ENCODE measurements around the gene GZMM.

Gene GZMM

GRCh38 chr19:531753-532560 is 11.9 kb upstream of the GZMM start, which contains the start of gene CDC34:
Gene CDC34, plus strand, starts transcription at chr19:531760. Its CDS starts 172 bp downstream, at chr19:531932.
- peak within 1 kb of the TSS; percentile 87 for H3K4me3 ChIP-seq (ENCODE audit: low read length)
- no peak for DNase-seq (ENCODE audit: low read depth)
- TF ChIP-seq, protein P1, sequence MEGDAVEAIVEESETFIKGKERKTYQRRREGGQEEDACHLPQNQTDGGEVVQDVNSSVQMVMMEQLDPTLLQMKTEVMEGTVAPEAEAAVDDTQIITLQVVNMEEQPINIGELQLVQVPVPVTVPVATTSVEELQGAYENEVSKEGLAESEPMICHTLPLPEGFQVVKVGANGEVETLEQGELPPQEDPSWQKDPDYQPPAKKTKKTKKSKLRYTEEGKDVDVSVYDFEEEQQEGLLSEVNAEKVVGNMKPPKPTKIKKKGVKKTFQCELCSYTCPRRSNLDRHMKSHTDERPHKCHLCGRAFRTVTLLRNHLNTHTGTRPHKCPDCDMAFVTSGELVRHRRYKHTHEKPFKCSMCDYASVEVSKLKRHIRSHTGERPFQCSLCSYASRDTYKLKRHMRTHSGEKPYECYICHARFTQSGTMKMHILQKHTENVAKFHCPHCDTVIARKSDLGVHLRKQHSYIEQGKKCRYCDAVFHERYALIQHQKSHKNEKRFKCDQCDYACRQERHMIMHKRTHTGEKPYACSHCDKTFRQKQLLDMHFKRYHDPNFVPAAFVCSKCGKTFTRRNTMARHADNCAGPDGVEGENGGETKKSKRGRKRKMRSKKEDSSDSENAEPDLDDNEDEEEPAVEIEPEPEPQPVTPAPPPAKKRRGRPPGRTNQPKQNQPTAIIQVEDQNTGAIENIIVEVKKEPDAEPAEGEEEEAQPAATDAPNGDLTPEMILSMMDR (conservative IDR thresholded peaks at IDR 0.05; ENCODE audit: low read depth, low read length) = no peak

DNA sequence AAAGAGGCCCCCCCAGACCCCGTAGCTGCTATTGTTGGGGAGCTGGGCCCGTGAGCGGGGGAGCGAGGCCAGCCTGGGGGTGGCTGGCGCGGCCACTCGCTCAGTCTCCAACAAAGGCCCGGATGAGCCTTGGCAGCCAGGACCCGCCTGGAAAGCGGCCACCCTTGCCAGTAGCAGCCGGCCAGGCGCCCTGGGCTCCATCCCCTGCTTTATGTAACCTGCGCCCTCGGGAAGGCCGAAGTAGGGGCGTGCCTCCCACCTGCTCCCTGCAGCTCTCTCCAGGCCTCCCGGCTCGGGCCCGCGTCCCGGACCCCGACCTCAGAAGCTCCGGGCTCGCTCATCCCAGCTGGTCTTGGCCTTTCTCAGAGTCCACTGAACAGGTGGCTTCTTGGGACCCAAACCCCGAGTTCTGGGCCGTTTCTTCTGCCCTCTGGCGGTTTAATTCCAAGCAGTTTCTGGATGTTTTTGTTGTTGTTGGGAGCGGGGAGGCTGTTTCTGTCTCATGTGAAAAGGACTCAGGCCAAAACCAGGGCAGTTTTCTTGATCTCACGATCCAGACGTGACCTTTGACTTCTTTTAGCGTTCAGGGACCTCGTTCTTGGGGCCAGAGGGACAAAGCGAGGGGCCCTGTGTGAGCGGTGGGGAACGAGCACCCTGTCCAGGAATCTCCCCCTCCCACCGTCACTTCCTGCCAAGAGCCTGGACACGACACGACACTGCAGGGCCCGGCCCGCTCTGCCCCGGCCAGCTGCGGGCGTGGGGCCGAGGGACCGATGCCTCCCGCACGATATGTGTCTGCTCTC is 11.1 kb upstream of the GZMM start:
- TF ChIP-seq, protein P1 (conservative IDR thresholded peaks at IDR 0.05; ENCODE audit: low read depth, low read length) = peak; percentile 67
- peak; percentile 28 for DNase-seq (ENCODE audit: low read depth)

DNA sequence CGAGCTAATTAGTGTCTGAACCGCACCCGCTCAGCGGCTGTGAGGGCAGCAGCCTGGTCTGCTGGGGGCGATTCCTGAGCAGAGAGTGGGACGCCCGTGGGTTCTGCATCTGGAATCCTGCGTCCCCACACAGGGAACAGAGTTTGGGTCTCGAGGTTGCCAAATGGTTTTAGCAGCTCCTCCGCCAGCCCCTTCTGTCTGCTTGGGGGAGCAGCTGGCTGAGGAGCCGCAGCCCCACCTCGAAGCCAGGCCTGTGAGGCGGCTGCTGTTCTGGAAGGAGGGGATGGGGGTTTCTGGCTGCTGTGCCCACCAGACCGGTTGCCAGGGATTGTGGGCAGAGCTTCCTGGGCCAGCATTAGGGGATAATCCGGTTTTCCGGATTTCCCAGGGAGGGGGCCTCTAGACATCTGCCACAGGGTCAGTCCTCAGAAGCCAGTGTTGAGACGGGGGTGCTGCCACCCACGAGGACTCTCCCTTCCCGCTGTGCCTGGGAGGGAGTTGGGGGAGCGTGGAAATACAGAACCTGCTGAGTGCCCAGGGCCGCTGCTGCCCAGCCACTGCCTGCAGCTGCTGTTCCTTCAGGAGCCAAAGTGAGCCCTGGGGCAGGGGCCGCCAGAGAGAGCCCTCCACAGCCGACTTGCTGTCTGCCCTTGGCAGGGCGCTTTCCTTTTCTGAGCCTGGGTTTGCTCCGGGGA is 10.3 kb upstream of the GZMM start:
- H3K4me3 ChIP-seq (ENCODE audit: low read length) = peak overlapping the region; percentile 87
- DNase-seq (ENCODE audit: low read depth) = no peak
- TF ChIP-seq, protein P1 (conservative IDR thresholded peaks at IDR 0.05; ENCODE audit: low read depth, low read length) = no peak

More for the DNA sequence above, 11.1 kb upstream of the GZMM start:
- peak overlapping the region; percentile 87 for H3K4me3 ChIP-seq (ENCODE audit: low read length)

DNA sequence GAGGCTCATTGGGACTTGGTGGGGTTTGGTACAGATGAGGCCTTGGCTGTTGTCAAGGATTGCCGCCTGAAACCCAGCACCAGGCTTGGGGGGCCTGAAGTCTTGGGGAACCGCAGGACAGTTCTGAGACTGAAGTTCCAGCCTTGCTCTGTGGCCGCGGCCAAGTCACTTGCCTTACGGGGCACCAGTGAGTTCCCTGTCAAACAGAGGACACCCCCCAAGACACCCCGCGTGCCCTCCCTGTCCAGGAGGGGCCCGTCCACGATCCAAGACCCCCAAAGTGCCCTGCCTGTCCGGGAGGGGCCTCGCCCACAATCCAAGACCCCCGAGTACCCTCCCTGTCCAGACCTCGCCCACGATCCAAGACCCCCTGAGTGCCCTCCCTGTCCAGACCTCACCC is 9.8 kb upstream of the GZMM start:
- TF ChIP-seq, protein P1 (conservative IDR thresholded peaks at IDR 0.05; ENCODE audit: low read depth, low read length) = no peak
- peak overlapping the region; percentile 87 for H3K4me3 ChIP-seq (ENCODE audit: low read length)
- DNase-seq (ENCODE audit: low read depth) = no peak

GRCh38 chr19:535017-535835 is 8.6 kb upstream of the GZMM start:
- no peak for DNase-seq (ENCODE audit: low read depth)
- TF ChIP-seq, protein P1 (conservative IDR thresholded peaks at IDR 0.05; ENCODE audit: low read depth, low read length) = peak; percentile 17
- no peak overlapping the region for H3K4me3 ChIP-seq (ENCODE audit: low read length)
